Measurements from ENCODE around the gene COL27A1.

- TF ChIP-seq EP300 (IDR thresholded peaks at IDR 0.05; ENCODE audit: borderline replicate concordance in 1 of 2, low read depth in 1 of 2, low read length in 1 of 2) (no peak), RAD21 (IDR thresholded peaks at IDR 0.05; ENCODE audit: low read length) (no peak), SMC3 (IDR thresholded peaks at IDR 0.05; ENCODE audit: low read depth, low read length) (no peak), POLR2AphosphoS5 (IDR thresholded peaks at IDR 0.05; ENCODE audit: low read depth, low read length) (no peak), NFIC (IDR thresholded peaks at IDR 0.05; ENCODE audit: borderline replicate concordance) (no peak), MXI1 (IDR thresholded peaks at IDR 0.05; ENCODE audit: low read depth, low read length) (no peak)
- TF ChIP-seq, protein P1, sequence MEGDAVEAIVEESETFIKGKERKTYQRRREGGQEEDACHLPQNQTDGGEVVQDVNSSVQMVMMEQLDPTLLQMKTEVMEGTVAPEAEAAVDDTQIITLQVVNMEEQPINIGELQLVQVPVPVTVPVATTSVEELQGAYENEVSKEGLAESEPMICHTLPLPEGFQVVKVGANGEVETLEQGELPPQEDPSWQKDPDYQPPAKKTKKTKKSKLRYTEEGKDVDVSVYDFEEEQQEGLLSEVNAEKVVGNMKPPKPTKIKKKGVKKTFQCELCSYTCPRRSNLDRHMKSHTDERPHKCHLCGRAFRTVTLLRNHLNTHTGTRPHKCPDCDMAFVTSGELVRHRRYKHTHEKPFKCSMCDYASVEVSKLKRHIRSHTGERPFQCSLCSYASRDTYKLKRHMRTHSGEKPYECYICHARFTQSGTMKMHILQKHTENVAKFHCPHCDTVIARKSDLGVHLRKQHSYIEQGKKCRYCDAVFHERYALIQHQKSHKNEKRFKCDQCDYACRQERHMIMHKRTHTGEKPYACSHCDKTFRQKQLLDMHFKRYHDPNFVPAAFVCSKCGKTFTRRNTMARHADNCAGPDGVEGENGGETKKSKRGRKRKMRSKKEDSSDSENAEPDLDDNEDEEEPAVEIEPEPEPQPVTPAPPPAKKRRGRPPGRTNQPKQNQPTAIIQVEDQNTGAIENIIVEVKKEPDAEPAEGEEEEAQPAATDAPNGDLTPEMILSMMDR (IDR thresholded peaks at IDR 0.05): no peak
- TF ChIP-seq, protein P2, sequence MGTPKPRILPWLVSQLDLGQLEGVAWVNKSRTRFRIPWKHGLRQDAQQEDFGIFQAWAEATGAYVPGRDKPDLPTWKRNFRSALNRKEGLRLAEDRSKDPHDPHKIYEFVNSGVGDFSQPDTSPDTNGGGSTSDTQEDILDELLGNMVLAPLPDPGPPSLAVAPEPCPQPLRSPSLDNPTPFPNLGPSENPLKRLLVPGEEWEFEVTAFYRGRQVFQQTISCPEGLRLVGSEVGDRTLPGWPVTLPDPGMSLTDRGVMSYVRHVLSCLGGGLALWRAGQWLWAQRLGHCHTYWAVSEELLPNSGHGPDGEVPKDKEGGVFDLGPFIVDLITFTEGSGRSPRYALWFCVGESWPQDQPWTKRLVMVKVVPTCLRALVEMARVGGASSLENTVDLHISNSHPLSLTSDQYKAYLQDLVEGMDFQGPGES (IDR thresholded peaks at IDR 0.05; ENCODE audit: low read depth, low read length): no peak
Observed at GRCh38 chr9:114117996-114118830, 37.1 kb upstream of the COL27A1 start.
